Stimulated activated CD8-positive, alpha-beta memory T cell treated with anti-CD3 and anti-CD28 coated beads, Interleukin-15, amount 100 ng/mL, for 48 hours (primary cell): Measurements from ENCODE around the gene IQSEC1.

Experiments used
- DNase-seq, 2 donors: peaks; one replicate each; pipeline ENCODE4 v3.0.0-alpha.2; 2020; ENCODE audit warnings: low read depth in 2 of 2

The IQSEC1 gene

DNA sequence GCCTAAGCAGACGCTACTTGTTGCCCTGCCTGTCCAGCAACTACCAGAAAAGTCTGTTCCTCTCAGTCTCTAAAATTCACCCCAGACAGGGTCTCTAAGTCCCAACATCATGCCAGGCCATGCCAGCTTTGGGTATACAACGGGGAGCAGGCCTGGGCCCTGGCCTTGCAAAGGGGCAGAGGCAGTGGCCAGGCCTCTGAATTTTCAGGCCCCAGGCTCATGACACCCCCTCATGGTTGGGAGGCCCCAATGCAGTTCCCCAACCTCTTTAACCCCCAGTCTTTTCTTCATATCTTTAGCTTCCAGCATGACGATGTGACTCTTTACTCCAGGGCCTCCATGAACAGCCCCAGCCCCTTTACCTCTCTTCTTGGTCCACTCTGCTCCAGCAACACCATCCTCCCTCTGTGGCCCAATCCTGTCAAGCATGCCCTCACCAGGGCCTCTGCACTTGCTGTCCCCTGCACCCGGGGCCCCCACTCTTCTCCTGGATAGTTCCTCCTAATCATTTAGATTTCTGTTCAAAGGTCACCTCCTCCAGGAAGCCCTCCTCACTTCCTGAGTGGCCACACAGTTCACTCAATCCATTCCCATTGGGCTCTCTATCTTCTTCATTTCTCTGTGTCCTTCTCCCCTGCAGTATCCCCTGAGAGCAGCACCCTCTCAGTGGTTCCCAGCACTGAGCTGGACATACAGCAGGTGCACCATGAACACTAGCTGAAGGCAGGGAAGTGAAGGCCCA, 4.8 kb downstream of the IQSEC1 start:
- DNase-seq: no peak

DNA sequence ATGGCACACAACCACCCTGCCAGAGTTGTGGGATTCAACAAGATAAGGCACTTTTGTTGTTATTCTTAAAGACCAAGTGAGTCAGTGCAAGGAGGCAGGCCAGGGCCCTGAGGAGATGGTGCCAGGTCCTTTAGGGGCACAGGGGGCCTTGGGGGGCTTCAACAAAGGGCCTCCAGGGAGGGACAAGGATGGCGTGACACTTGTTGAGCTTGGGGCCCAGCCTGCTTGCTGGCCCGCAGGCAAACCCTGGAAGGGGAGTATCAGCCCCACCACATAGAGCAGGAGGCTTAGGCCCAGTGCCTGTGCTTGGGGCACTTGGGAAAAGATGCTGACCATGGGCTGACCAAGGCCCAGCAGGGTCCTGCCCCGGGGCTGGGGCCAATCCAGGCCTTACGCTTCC, 5.5 kb downstream of the IQSEC1 start:
- DNase-seq: no peak

DNA sequence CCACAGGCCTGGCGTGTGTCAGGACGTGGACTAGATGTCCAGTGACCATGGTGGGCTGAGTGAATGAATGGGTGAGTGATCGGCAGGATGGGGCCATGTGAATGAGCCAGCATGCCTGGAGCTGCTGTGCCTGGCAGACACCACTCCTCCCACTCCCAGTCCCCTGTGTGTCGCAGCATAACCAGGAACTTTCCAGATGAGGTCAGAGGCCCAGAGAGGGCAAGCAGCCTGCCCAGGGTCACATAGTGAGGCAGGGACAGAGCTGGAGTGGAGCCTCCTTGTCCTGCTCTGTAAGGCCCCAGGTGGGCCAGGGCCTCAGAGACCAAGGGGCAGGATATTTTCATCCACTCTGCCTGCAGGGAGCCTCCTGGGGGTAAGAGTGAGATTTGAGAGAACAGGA, 6.4 kb downstream of the IQSEC1 start:
- DNase-seq: no peak

DNA sequence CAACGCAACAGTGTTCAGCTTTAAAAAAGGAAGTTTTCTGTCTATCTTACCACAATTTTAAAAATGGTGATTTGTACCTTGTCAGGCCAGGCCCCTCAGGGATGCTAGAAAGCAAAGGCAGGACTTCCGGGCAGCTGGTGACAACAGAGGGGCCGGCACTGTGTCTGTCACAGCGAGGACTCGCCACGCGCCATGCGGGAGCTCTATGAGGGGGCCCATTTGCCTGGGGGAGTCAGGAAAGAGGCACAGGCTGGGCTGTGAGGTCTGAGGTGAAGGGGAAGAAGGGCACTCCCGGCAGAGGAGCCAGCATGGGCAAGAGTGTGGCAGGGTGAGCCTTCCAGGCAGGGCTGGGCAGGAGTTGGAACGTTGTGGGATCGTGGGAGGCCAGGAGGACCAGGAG, 7.0 kb downstream of the IQSEC1 start:
- DNase-seq: no peak

DNA sequence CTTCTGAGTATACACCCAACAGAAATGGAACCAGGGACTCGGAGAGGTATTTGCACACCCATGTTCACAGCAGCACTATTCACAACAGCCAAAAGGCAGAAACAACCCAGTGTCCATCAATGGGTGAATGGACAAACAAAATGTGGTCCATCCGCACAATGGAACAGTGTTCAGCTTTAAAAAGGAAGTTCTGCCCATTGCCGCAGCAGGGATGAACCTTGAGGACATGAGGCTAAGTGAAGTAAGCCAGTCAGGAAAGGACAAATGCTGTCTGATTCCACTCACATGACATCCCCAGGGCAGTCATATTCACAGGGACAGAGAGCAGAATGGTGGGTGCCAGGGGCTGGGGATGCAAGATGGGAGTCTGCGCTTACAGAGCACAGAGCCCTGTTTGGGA, 7.5 kb downstream of the IQSEC1 start:
- DNase-seq: no peak

DNA sequence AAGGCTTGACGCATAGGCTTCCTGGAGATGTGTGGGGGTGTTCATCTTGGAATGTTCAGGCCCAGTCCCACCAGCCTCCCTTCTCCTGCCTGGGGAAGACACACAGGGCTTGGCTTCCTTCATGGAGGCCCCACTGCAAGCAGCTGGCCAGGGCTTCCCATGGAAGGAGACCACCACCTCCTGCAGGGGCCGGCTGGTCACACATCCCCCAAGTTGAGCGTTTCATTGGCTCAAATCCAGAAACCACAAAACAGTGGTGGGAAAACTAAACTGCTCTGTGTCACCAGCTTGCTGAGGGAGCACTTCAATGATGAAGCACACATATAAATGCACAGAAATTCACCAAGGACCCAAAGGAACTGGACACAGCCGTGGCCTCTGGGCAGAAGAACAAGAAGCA, 8.3 kb downstream of the IQSEC1 start:
- no peak for DNase-seq

DNA sequence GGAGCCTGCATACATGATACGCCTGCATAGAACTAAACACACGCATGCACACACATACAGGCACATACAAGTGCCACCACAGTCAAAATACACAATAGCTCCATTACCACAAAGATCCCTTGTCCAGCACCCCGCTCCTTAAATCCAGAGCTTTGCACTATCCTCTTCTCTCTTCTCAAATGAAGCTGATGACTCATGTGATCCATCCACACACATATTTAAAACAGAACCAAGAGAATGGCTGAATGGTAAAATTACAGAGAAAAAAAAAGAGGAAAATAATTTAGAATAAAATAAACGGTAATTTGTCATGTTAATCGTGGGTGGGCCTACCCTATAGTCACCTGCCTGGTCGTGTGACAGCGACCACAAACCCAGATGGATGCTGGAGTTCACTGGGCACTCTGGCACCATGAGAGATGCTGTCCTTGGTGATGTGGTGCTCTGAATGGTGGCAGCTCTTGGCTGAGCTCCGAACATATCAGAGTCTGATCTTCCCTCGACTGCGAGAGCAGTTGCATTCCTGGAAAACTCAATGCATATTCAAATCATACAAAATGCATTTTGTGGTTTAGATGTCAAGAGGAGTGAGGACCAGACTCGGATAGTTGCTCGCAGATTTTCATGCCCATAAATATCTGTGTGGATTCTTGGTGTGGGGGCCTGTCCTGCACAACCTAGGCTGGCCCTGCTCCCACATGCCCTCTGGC, 8.9 kb downstream of the IQSEC1 start:
- DNase-seq: no peak

DNA sequence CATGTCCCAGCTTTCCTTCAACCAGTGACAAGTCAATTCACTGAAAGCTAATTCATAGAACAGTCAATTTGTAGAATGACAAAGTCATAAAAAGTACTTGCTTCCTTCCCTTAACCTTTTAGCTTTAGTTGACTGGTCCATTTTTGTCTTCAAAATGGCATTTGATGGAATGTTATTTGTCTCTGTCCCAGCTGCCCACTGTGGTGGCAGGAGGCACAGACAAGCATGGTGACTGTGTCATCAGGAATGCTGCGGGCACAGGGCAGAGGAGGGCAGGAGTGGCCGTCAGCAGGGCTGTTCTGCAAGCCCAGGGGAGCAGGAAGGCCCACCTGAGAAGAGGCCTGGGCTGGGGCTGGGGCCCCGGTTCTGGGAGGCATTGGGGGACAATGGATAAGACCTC, 10.0 kb downstream of the IQSEC1 start:
- DNase-seq: no peak

DNA sequence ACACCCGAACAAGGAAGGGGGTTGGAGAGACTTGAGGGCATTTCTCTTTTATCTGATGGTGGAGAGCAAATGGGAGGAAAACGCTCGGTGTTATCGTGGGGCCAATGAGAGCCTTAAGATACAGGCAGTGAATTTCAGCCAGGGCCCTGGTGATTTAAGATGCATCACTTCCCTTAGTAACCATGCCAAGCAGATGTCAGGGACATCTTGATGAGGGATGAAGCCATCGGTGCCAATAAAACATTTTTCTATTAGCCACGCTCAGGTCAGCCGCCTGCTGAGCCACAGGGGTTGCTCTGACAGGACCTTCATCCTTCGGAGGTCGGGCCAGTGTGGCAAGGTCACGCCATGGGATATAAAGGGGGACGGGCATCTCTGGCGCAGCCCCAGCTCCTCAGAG, 10.6 kb downstream of the IQSEC1 start:
- DNase-seq: no peak

DNA sequence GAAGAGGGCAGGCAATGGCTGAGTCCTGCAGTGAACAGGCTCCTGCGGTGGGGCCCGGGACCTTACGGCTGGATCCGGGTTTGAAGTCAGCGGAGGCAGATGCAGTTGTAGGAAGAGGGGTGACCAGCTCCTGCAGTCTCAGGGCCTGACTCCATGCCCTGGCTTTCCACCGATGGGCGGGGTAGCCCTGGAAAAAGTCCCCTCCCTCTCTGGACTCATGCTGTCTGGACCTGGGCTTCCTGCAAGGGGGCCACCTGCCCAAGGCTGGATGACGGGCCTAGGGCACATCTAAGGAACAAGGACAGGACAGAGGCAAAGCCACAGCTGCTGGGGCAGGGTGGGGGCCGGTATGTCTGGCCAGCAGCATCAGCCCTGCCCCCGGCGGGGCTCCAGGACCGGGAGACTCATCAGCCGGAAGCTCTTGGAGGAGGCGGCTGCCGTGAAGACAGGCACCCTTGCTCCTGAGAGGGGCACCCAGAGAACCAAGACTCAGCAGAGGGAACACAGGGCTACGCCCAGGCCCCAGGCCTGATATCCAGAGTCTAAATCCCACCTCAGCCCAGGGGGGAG, 12.8 kb downstream of the IQSEC1 start:
- no peak for DNase-seq

DNA sequence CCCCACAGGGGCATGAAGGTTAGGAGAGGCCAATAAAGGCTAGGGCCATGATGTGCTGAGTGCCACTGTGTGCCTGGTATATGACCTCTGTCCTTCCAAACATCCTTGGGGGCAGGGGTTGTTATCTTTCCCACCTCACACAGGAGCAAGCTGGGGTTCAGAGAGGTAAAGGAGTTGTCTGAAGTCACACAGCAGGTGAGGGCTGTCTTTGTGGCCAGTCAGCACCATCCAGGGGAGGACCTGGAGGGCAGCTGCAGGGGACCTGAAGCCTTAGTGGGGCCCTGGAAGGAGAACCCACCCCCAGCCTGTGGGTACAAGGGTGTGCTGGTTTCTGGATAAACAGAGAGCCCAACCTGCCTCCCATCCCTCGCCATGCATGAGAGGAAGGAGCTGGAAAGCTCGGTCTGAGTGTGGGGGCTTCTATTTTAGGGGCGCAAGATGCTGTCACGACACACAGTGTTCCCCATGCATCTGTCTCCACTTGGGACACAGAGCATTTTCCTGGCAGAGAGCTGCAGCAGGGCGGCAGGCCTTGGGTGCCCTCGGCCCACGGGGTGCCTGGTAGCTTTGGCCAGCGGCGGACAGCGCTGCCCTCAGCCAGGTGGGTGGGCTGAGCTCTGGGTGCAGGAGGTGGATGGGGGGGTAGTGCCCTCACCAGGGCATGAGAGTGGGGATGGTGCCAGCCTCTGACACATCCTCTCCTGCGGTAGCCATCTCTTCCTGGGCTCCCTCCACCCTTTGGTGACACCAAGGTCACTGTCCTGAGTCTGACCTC, 14.7 kb downstream of the IQSEC1 start:
- no peak for DNase-seq

DNA sequence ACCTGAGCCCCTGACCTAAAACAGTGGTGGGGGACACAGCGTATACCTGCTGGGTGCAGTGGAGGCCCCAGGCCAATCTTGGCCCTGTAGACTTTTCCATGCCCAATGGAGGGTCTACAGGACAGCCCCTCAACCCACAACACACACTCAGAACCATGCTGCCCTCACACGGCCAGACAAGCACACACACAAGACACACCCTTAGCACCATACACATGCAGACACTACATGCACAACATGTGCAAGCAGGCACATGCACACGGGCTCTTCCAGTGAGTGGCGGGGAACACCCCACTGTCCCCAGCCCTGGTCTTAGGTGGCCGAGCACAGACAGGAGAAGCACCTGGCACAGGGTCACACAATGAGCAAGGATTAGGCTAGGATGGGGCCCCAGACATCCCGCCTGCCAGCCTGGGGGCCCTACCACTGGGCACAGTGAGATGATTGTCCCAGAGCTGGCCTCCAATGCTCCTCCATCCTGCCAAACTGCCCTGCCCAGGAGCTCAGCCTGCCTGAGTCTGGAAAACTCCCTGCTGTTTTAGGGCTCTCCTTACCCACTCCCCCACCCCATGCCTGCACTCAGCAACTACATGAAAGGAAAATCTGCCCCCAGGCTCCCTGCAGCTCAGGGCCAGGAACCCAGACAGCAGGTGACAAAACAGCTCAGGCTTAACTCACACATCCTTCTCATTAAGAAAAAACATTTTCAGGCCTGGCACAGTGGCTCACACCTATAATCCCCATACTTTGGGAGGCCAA, 15.8 kb downstream of the IQSEC1 start:
- DNase-seq: no peak

DNA sequence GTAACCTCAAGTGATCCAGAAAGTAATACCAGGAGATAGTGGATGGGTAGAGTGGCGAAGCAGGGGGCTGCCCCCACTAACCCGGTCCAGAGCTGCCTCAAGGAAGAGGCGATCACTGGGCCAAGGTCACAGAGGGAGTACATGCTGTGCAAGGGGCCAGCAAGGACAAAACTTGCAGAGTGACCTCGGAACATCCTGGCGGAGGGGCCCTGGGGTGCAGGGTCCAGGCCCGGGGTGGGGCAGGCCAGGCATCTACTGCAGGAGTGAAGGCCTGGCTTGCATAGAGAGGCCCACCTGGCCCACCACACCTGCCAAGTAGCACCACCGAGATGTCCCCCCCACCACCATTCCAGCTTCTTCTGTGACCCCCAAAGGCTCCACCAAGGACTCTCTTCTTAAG, 17.6 kb downstream of the IQSEC1 start:
- no peak for DNase-seq

DNA sequence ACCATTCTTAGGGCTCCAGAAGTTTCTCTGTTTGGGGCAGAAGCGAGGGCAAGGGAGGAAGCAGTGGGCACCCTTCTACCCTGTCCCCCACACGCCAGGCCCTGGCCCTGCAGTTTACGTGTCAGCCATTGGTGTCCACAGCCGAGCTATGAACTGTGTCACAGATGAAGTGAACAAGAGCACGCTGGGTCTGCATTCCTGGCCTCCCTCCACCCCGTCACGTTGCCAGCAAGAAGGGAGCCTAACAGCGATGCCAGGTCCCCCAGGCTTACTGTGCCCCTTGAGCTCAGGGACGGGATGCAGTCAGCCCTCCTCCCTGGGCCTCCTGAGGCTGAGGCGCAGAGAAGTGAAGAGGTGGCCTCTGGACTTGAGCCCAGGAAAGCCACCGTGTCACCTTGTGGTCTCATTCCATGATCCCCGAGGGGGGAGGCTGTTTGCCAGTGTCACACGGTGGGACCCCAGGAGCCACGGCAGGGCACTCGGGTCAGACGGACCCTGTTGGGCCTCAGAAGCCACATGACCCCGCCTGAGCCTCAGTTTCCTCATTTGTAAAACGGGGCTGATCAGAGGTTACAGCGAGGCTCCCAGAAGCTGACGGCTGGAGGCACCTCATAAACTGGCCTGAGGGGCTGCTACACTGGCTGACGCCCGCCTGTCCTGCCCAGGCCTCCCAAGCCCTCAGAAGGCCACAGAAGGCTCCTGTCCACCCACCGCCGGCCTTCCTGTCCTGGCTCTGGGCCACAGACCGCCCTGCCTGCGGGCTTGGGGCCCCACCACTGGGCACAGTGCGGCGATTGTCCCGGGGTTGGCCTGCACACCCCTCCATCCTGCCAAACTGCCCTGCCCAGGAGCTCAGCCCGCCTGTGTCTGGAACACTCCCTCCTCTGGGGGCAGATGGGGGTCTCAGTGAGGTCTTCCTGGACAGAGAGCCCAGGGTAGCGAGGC, 18.6 kb downstream of the IQSEC1 start:
- no peak for DNase-seq

DNA sequence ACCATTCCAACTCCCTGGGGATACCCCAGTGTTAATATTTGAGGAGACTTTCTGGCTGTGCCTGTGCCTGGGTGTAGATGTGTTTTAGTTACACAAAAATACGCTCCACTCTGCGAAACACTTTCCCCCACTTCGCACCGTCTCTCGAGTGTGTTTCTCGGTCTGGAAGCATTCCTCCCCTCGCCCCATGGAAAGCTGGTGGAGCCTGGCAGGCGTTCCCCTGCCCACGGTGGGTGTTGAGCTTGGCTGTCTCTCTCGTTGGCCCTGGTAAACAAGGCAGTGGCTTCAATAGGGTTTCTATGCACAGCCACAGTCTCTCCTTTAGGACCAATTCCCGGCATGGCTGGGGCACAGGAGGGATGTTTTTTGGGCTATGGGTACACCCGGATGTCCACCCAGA, 19.3 kb downstream of the IQSEC1 start:
- DNase-seq: no peak

DNA sequence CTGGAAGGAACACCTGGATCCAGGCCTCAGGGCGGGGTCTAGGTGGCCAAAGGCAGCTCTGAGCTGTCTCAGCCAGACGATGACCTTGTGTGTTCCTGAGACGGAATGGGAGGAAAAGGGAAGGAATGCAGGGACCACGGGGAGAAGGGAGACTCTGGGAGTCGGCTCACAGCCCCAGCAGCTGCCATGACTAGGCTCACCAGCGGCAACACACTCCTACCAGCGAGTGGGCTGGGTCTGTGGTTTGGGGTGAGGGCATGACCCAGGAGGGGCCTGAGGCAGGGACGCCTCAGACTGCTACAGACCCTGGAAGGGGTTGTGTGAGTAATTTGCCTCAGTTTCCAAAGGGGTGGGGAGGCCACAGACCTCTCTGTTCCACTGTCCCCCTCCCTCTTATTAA, 19.8 kb downstream of the IQSEC1 start:
- no peak for DNase-seq

DNA sequence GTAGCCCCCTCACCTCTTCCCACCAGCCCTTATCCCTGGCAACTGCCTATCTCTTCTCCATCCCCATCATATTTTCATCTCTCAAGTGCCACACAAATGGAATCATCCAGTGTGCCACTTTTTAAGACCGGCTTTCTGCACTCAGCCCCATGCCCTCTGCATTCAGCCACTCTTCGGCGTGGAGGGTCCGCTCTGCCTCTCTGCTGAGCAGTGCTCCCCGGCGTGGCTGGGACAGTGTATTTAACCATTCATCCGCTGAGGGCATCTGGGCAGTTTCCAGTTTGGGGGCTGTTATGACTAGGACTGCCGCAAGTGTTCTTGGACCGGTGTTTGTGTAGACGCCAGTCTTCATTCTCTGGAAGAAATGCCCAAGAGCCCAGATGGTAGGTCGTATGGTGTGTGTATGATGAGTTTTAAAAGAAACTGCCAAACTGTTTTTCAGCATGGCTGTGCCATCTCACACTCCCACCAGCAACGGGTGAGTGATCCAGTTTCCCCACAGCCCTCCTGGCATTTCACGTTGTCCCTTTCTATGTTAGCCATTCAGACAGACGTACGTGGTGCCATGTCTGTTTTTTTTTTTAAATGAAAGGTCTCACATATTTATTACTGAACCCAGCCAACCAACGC, 20.9 kb downstream of the IQSEC1 start:
- DNase-seq: no peak

DNA sequence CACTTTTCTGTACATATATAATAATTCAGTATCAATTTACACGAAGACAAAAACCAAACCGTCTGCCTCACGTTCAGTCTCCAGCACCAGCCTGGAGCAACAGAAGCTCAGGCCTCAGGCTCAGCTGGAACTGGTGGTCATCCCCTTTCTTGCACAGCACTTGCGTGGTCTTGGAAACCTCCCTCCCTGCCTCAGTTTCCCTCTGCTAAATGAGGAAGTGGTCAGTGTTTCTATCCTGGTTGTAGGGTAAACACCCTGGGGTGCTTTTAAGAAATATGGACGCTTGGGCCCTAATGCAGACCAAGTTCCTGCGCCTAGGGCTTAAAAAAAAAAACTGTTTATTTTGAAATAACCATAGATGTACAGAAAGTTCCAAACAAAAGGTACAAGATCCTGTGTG, 21.6 kb downstream of the IQSEC1 start:
- no peak for DNase-seq

DNA sequence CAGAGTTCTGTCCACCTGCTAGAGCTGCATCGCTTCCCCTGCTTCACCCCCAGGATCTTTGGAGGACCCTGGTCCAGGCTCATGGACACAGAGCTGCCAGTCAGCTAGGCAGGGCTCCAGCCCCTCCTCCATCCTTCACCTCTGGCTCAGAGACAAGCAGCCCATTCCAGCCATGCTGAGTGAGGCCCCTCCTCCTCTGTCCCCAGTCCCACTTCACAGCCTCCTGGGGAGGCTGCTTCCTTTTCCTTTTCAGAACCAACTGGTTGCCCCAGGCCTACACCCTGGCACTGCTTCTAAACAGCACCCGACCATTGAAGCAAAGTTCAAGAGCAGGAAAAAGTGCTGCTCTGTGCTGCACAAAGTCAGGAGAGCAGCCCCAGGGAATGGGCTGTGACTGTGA, 22.2 kb downstream of the IQSEC1 start:
- no peak for DNase-seq

DNA sequence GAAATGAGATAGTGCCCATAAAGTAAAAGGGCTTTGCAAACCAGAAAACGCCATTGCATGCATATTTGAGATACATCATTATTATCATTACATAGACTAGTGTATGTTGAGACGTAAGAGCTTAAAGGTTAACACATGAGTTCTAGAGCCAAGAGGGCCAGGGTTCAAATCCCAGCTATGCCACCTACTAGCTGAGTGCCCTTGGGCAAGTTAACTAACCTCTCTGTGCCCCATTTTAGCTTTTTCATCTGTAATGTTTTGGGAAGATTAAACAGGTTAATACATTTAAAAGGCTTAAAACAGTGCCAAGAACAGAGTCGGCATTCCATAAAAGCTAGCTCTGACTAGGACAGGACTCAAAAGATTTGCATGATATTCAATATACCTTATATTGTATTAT, 22.8 kb downstream of the IQSEC1 start:
- no peak for DNase-seq
